Naive thymus-derived CD8-positive, alpha-beta T cell (primary cell): Measurements from ENCODE around the gene ADIPOR2. TPM values are rescaled to one million over a fixed set of nuclear protein-coding genes. Genes with fewer than 3 reads are reported as not detected.

Experiments
- ATAC-seq, 2 donors: fragments of 150-1000 bp; cut with Tn5 transposase in 1 of 2; sonication (Bioruptor Pico), chemical (Tn5 transposase) in 1 of 2; 1 replicate in 1 of 2; 2 replicates in 1 of 2; pipeline ENCODE4 v1.10.0; 2021; ENCODE audit warnings: mild to moderate bottlenecking in 2 of 2, moderate library complexity in 2 of 2
- POLR2A ChIA-PET: fragments of 350-600 bp; sonication (Branson Sonifier 250); formaldehyde crosslinking; loops from one replicate; lab custom pipeline; 2021; ENCODE audit warnings: antibody characterized with exemption; lab: Charles Lee
- DNase-seq, 10 donors: peaks; one replicate each; pipeline versions ENCODE4 v3.0.0 to v3.0.0-alpha.2; 2020 to 2022
- H3K27ac Mint-ChIP-seq, 10 donors: one replicate each; pipeline ENCODE4 v1.8.0; 2020 to 2022; ENCODE audit warnings: mild to moderate bottlenecking in 10 of 10, mixed read lengths in 10 of 10, moderate library complexity in 4 of 10, inconsistent platforms in 1 of 10
- H3K27me3 Mint-ChIP-seq, 5 donors: one replicate each; pipeline ENCODE4 v1.8.0; 2021 to 2022; ENCODE audit warnings: mixed read lengths in 5 of 5
- H3K36me3 Mint-ChIP-seq, 3 donors: one replicate each; pipeline ENCODE4 v1.8.0; 2020 to 2022; ENCODE audit warnings: mixed read lengths in 3 of 3, mild to moderate bottlenecking in 2 of 3, inconsistent platforms in 1 of 3
- H3K4me1 Mint-ChIP-seq, 4 donors: one replicate each; pipeline ENCODE4 v1.8.0; 2021 to 2022; ENCODE audit warnings: mixed read lengths in 4 of 4
- H3K4me3 Mint-ChIP-seq, 10 donors: one replicate each; pipeline ENCODE4 v1.8.0; 2020 to 2022; ENCODE audit warnings: mild to moderate bottlenecking in 10 of 10, mixed read lengths in 10 of 10, moderate library complexity in 6 of 10, inconsistent platforms in 1 of 10
- H3K9me3 Mint-ChIP-seq, 9 donors: one replicate each; pipeline ENCODE4 v1.8.0; 2020 to 2022; ENCODE audit warnings: mixed read lengths in 9 of 9, mild to moderate bottlenecking in 3 of 9, inconsistent platforms in 1 of 9, moderate library complexity in 1 of 9
- polyA plus RNA-seq, 3 donors: library from polyadenylated mRNA; unstranded; fragments of 300-500 nt; fragmentation: Illumina TruSeq; gene quantifications; one replicate each; pipeline ENCODE4 v1.2.3, GENCODE V29; 2021
- total RNA-seq, 8 experiments: library from RNA in 2 of 8; stranded (reverse) in 2 of 8; gene quantifications; one replicate each; pipeline ENCODE4 v1.2.3 and lab custom pipeline; 2021 to 2026

ADIPOR2 gene
- total and polyA plus RNA-seq, 5 experiments from 2014 or later = 2.0 to 39.9 (median 3.2) TPM

DNA sequence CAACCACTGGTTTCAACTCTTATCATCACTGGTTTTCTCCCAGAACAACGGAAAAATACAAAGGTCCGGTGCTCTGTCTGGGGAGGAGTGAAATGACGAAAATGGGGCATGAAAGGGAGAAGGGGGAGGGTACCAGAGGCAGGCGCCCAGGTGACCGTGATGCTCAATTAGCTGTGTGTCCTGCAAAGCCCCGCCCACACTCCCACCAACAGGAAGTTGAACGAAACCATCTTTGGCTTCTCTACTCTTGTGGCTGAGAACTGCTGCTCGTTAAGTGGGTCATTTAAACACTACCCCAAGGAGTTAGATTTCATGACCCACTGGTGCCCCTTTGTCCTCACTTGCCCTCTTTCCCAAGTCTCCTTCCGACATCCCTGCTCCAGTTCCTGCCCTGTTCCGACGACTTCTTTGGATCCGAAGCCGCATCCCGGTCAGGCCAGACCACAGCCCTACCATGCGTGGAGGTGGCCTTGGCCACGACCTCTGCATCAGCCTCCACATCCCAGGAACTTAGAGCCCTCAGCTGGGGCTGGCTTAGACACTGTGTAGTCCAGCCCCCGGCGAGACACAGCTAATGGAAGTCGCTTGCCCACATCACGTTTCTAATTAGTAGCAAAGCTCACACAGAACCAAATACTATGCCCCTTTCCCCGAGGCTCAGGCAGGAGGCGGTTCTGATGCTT lies 118.1 kb downstream of the ADIPOR2 start:
- peak overlapping the region in 2 of 10 donors; percentile 73 to 81 for H3K27ac Mint-ChIP-seq
- DNase-seq = peak in 1 of 10 donors; percentile 23
- POLR2A ChIA-PET = interaction anchor here (2.1 kb wide), 1 partner anchor 12 kb away, joined by 5 read pairs; no protein-coding TSS in a partner anchor
- H3K9me3 Mint-ChIP-seq = no peaks in the 10 kb centered on the region
- H3K4me1 Mint-ChIP-seq = peaks cover 4 to 29% (median 8%) of the 10 kb centered on the region in 4 donors
- peak overlapping the region in 1 of 10 donors; percentile 6 for H3K4me3 Mint-ChIP-seq
- H3K36me3 Mint-ChIP-seq = no peaks in the 10 kb centered on the region
- no peaks in the 10 kb centered on the region for H3K27me3 Mint-ChIP-seq
- no peak for ATAC-seq

DNA sequence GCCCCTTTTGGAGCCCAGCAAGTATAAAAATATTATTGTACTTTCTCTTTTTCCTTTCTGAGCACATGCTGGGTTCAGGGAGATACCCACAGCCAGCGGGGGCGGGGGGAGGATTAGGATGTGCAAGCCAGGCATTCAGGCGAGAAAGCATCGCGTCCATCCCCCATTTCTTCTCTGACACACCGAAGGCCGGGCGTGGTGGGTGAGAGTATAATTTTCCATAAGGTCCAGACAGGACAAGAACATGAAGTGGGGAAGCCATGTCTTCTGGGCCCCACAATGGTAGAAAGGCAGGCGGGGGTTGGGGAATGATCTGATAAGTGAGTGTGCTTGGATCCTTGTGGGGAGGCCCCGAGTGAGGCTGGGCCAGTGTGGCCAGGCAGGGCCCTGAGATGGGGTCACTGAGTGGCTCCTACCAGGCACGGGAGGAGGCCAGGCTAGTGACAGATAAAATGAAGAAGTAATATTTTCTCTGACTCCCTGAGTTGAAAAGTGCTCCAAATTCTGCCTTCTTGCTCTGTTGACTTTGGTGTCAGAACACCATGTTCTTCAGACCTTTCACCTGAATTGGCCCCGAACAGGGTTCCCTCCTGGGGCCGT lies 118.8 kb downstream of the ADIPOR2 start:
- no peak for ATAC-seq
- H3K9me3 Mint-ChIP-seq = no peaks in the 10 kb centered on the region

DNA sequence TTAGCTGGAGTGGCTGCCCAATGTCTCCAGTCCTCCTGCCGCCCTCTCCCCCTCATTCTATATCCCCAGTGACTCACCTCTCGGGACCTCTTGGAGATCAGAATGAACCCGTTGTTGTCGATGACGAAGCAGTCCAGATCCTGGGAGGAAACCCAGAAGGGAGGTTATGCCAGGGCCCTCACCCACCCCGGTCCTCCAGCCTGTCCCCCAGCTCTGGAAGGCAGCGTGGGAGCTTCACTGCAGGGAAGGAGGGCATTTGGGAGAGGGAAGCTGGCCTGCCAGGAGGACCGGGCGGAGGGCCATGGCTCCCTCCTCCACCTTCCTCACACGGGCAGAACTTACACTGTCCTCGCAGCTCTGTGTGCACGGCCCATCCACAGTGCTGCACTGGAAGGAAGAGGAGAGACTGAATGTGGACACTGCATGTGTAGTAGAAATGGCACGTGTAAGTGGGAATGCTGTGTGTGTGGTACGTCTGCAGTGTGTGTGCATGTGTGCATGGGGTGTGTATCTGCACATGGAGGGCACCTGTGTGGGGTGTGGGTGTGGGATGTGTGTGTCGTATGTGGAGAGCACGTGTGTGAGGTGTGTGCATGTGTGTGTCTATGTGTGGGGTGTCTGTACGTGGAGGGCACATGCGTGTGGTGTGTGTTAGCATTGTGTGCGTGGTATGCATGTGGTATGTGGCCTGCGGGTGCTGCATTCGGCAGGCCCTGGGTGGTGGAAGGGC lies 119.5 kb downstream of the ADIPOR2 start:
- H3K27me3 Mint-ChIP-seq = peaks cover 0 to 3% (median 0%) of the 10 kb centered on the region in 5 donors
- DNase-seq (no peak), ATAC-seq (no peak)
- H3K4me3 Mint-ChIP-seq = peak overlapping the region in 6 of 10 donors; percentile 48 to 64 (median 60)
- peaks cover 0 to 24% (median under 1%) of the 10 kb centered on the region in 4 donors for H3K4me1 Mint-ChIP-seq
- POLR2A ChIA-PET = interaction anchor here (0.5 kb wide), 1 partner anchor 103 kb away, joined by 3 read pairs; no protein-coding TSS in a partner anchor
- H3K9me3 Mint-ChIP-seq = no peaks in the 10 kb centered on the region
- H3K27ac Mint-ChIP-seq = peak overlapping the region in 8 of 10 donors; percentile 13 to 72 (median 42)
- H3K36me3 Mint-ChIP-seq = no peaks in the 10 kb centered on the region

More for the DNA sequence above, 118.8 kb downstream of the ADIPOR2 start:
- peak overlapping the region in 3 of 10 donors; percentile 25 to 60 (median 29) for H3K27ac Mint-ChIP-seq
- peak overlapping the region in 1 of 10 donors; percentile 28 for H3K4me3 Mint-ChIP-seq
- POLR2A ChIA-PET = no interaction called here
- no peak for DNase-seq
- peaks cover under 1 to 25% (median 2%) of the 10 kb centered on the region in 4 donors for H3K4me1 Mint-ChIP-seq
- no peaks in the 10 kb centered on the region for H3K36me3 Mint-ChIP-seq
- peaks cover 0 to 2% (median 0%) of the 10 kb centered on the region in 5 donors for H3K27me3 Mint-ChIP-seq

DNA sequence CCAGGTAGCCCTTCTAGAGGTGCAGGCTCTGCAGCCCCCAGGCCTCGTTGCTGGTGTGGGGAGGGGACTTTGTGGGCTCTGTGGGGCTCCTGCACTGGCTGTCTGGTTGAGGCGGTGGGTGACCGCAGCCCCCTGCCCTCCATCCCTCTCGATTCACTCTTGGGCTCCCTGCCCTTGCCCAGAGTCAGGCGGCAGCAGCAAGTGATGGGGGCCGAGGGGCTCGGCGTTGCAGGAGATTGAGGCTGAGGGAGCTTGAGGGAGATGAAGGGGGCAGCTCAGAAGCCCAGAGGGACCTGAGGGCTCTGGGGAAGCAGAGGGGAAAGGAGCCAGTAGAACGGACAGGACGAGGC lies 120.0 kb downstream of the ADIPOR2 start:
- H3K27me3 Mint-ChIP-seq = peaks cover 0 to 3% (median 0%) of the 10 kb centered on the region in 5 donors
- POLR2A ChIA-PET = interaction anchor here (0.5 to 1.3 kb wide), 2 partner anchors 14 to 104 kb away, joined by 3 to 5 read pairs; no protein-coding TSS in a partner anchor
- H3K27ac Mint-ChIP-seq = peak overlapping the region in 7 of 10 donors; percentile 16 to 76 (median 46)
- H3K4me1 Mint-ChIP-seq = peaks cover 0 to 24% (median 0%) of the 10 kb centered on the region in 4 donors
- H3K36me3 Mint-ChIP-seq = no peaks in the 10 kb centered on the region
- H3K9me3 Mint-ChIP-seq = no peaks in the 10 kb centered on the region
- ATAC-seq (no peak), DNase-seq (no peak)
- peak overlapping the region in 6 of 10 donors; percentile 36 to 61 (median 49) for H3K4me3 Mint-ChIP-seq

DNA sequence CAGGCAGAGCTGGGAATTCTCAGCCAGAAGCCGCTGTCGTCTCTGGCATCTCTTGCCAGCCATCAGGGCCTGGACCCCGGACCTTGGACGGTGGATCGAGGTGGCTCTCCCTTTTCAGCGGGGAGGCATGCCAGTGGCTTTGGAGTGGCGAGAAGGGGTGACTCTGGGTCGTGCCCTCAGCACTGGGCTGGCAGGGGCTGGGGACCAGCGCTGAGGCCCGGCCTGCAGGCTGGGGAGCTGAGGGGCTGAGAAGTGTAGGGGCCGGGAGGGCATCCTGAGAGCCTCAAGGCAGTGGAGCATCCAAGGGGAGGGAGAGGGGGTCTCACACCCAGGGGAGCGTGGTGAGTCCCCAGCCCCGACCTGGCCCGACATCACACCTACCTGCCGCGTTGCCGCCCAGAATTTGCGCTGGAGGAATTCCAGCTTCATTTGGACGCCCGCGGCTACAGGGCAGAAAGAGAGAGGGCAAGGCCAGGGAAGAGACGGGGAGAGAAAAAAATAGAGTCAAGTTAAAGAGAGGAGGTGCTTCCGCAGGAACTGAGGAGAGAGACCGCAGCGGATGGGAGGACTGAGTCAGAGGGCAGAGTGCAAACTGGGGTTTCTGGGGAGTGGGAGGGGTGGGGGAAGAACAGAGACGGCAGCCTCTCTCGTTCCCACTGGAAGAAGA lies 120.5 kb downstream of the ADIPOR2 start:
- no peaks in the 10 kb centered on the region for H3K36me3 Mint-ChIP-seq
- DNase-seq (no peak), ATAC-seq (peak; percentile 42 to 46)
- H3K27me3 Mint-ChIP-seq = peaks cover 0 to 3% (median 0%) of the 10 kb centered on the region in 5 donors
- POLR2A ChIA-PET = interaction anchor here (0.5 to 1.3 kb wide), 2 partner anchors 15 to 104 kb away, joined by 3 to 5 read pairs; no protein-coding TSS in a partner anchor
- peak overlapping the region in 6 of 10 donors; percentile 30 to 84 (median 49) for H3K27ac Mint-ChIP-seq
- peaks cover 0 to 24% (median 0%) of the 10 kb centered on the region in 4 donors for H3K4me1 Mint-ChIP-seq
- H3K9me3 Mint-ChIP-seq = no peaks in the 10 kb centered on the region
- peak overlapping the region; percentile 6 to 68 (median 60) for H3K4me3 Mint-ChIP-seq

DNA sequence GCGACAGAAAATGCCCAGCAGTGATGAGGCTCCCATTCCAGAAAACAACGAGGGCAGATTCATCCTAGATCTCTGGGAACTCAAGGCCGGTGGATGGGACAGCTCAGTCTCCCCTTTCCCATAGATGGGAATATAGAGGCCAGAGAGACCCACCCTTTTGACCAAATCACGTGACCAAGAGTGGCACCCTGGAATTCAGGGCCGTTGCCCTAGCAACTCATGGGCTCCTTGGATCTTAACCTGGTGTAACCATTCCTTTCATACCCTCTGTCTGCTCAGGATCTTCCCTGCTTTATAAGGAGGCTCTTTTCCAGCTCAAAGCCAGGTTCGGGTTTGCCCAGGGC lies 121.0 kb downstream of the ADIPOR2 start:
- no peaks in the 10 kb centered on the region for H3K9me3 Mint-ChIP-seq
- H3K27ac Mint-ChIP-seq = peak overlapping the region in 5 of 10 donors; percentile 41 to 84 (median 61)
- H3K27me3 Mint-ChIP-seq = peaks cover 0 to 3% (median 0%) of the 10 kb centered on the region in 5 donors
- H3K36me3 Mint-ChIP-seq = no peaks in the 10 kb centered on the region
- DNase-seq = no peak
- peak overlapping the region in 6 of 10 donors; percentile 6 to 68 (median 61) for H3K4me3 Mint-ChIP-seq
- peaks cover 0 to 24% (median 0%) of the 10 kb centered on the region in 4 donors for H3K4me1 Mint-ChIP-seq
- ATAC-seq = no peak
- POLR2A ChIA-PET = interaction anchor here (1.3 kb wide), 1 partner anchor 15 kb away, joined by 5 read pairs; no protein-coding TSS in a partner anchor

DNA sequence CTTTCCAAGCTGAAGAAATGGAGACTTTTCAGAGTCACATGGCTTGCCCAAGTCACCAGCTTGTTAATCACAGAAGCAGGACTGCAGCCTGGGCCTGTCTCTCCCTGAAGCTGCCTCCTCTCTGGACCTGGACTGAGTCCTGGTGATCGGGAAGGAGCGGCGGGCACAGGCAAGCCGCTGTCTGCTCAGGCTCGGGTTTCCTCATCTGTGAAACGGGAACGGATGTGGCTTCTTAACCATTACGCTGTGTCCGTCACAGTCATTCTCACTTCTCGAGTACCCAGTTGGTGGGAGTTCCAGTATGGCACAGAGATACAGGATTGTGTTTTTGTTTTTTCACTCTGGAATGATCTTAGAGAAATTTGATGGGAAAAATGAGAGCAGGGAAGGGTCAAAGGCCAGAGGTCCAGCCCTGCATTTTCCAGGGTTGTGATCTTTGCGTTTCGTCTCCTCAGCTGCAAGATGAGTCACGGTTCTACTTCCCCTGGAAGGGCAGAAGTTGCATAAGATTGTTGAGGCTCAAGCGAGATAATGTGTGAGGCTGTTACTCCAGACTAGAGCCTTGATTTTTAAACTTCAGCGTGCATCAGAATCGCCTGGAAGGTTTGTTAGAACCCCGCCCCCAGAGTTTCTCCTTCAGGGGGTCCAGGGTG lies 121.9 kb downstream of the ADIPOR2 start:
- no peak for ATAC-seq
- Mint-ChIP-seq H3K27ac (peak overlapping the region in 2 of 10 donors; percentile 36 to 55), H3K4me1 (peaks cover 0 to 24% (median 0%) of the 10 kb centered on the region in 4 donors), H3K9me3 (no peaks in the 10 kb centered on the region), H3K4me3 (peak overlapping the region in 1 of 10 donors; percentile 30), H3K36me3 (no peaks in the 10 kb centered on the region), H3K27me3 (peaks cover 0 to 3% (median 0%) of the 10 kb centered on the region in 5 donors)
- DNase-seq = no peak
- POLR2A ChIA-PET = no interaction called here

DNA sequence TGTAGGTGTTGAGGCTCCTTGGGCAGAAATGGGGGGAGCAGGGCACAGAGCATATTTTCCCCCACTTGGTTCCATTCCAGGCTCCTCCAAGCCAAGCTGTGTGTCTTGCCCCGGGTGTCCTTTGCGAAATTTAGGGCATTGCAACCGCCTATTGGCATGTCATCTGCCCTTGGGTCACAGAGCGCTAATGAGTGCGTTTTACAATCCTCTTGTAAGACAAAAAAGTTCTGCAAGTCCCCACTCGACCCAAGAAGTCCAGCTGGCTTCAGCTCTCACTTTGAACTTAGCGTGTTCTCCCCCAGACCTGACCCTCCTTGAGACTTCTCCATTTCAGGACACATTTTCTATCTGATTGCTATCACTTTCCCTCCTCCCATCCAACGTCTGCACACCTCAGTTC lies 123.4 kb downstream of the ADIPOR2 start:
- ATAC-seq = no peak
- no peaks in the 10 kb centered on the region for H3K36me3 Mint-ChIP-seq
- peaks cover 0 to 21% (median 0%) of the 10 kb centered on the region in 4 donors for H3K4me1 Mint-ChIP-seq
- no peak overlapping the region for H3K27ac Mint-ChIP-seq
- H3K4me3 Mint-ChIP-seq = no peak overlapping the region
- POLR2A ChIA-PET = interaction anchor here (0.7 kb wide), 1 partner anchor 155 kb away, joined by 4 read pairs; no protein-coding TSS in a partner anchor
- DNase-seq = no peak
- H3K9me3 Mint-ChIP-seq = no peaks in the 10 kb centered on the region
- H3K27me3 Mint-ChIP-seq = peaks cover 0 to 8% (median 4%) of the 10 kb centered on the region in 5 donors

DNA sequence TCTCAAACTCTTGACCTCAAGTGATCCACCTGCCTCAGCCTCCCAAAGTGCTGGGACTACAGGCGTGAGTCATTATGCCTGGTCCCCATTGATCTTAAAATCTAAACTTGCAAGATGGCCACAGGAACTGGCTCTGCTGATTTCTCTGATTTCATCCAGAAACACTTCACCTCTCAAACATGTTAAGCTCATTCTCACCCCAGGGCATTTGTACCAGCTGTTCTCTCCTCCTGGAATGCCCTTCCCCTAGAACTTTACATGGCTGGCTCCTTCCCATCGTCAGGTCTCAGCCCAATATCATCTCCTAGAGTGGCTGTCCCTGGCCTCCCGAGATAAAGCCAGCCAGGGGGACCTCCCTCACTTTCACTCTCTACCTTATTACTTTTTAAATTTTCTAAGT lies 124.2 kb downstream of the ADIPOR2 start:
- H3K27ac Mint-ChIP-seq = peak overlapping the region in 2 of 10 donors; percentile 3 to 58
- H3K4me3 Mint-ChIP-seq = no peak overlapping the region
- no peaks in the 10 kb centered on the region for H3K36me3 Mint-ChIP-seq
- peaks cover 0 to 16% (median 11%) of the 10 kb centered on the region in 5 donors for H3K27me3 Mint-ChIP-seq
- POLR2A ChIA-PET = no interaction called here
- ATAC-seq = no peak
- no peak for DNase-seq
- H3K4me1 Mint-ChIP-seq = peaks cover 0 to 15% (median 2%) of the 10 kb centered on the region in 4 donors
- no peaks in the 10 kb centered on the region for H3K9me3 Mint-ChIP-seq

DNA sequence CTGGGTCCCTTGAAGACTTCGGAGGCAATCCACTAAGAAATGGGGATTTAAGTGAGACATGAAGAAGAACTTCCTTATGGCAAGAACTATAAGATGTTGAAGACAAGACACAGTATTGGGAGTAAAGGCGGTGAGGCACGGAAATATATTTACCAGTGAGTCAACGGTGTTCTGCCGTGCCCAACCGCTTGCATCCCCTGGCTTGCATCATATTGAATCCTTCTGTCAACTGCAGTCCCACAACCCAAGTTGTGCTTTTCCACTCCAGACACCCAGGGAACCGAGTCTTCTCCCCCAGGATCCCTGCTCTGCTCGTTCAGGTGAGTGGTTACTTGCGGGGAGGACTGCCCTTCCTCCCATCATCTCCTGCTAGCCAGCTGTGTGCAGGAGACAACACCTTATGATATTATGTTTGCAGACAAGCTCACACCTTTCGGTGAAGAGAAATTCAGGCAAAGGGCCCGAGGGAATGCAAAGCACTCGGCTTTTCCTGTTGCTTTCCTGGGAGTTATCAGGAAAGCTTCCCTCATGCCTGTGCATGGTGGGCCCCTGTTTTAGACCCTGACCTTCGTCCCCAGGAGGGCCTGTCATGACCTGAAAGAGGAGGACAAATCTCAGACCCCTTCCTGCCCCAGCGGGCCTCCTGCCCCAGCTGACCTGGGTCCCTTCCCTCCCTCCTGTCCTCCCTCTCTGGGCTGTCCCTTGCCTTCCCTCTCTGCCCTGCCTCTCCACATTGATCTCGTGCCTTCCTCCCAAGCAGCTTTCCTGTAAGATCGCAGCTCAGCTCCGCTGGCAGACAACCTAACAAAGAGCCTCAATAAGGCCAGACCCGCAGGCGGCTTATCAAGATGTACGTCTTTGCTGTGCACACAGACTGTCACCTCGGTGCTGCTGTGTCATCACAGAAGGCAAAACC lies 125.2 kb downstream of the ADIPOR2 start:
- peaks cover 2 to 25% (median 20%) of the 10 kb centered on the region in 5 donors for H3K27me3 Mint-ChIP-seq
- no peaks in the 10 kb centered on the region for H3K36me3 Mint-ChIP-seq
- ATAC-seq (no peak), DNase-seq (no peak)
- H3K4me1 Mint-ChIP-seq = peaks cover 2 to 14% (median 6%) of the 10 kb centered on the region in 4 donors
- no peak overlapping the region for H3K4me3 Mint-ChIP-seq
- H3K27ac Mint-ChIP-seq = peak overlapping the region in 2 of 10 donors; percentile 58 to 71
- POLR2A ChIA-PET = no interaction called here
- H3K9me3 Mint-ChIP-seq = no peaks in the 10 kb centered on the region
